Measurements from ENCODE around the gene IL3RA.
"Not testable (repeated sequence)": the region's sequence is repeated elsewhere in the genome, so short reads cannot be mapped to it uniquely, and the experiment has no call there.

Gene IL3RA

DNA sequence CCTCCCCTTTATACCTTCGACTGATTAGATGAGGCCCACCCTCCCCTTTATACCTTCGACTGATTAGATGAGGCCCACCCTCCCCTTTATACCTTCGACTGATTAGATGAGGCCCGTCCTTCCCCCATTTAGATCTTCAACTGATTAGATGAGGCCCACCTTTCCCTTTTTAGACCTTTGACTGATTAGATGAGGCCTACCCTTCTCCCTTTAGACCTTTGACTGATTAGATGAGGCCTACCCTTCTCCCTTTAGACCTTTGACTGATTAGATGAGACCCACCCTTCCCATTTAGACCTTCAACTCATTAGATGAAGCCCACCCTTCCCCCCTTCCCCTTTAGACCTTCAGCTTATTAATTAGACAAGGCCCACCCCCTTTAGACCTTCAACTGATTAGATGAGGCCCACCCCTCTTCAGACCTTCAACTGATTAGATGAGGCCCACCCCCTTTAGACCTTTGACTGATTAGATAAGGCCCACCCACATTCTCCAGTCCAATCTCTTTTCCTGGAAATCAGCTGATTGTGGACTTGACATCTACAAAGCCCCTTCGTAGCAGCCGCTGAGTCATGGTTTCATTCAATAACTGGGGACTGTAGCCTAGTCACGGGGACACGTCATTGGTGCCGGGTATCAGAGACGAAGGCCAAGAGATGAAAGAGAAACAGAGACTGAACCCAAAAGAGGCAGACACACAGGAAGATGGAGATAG, 28.8 kb upstream of the IL3RA start:
- H3F3A ChIP-seq (ENCODE audit: insufficient read depth, low read length): no peaks in the 10 kb centered on the region
- no peaks in the 10 kb centered on the region for H3K9me3 ChIP-seq (ENCODE audit: low read length)
- no peaks in the 10 kb centered on the region; the same call in 1 of the 2 replicates for H3K27me3 ChIP-seq (ENCODE audit: insufficient read depth, low read length)
- H3K4me3 ChIP-seq (ENCODE audit: low read depth, low read length, poor library complexity, severe bottlenecking): no peak overlapping the region
- no peak overlapping the region for H3K9ac ChIP-seq (ENCODE audit: low read length)
- H3K4me1 ChIP-seq (ENCODE audit: insufficient read depth, low read length, severe bottlenecking): no peaks in the 10 kb centered on the region
- no peak for TF ChIP-seq EZH2 (IDR thresholded peaks at IDR 0.05; ENCODE audit: borderline replicate concordance, low read length)
- TF ChIP-seq, protein P1, sequence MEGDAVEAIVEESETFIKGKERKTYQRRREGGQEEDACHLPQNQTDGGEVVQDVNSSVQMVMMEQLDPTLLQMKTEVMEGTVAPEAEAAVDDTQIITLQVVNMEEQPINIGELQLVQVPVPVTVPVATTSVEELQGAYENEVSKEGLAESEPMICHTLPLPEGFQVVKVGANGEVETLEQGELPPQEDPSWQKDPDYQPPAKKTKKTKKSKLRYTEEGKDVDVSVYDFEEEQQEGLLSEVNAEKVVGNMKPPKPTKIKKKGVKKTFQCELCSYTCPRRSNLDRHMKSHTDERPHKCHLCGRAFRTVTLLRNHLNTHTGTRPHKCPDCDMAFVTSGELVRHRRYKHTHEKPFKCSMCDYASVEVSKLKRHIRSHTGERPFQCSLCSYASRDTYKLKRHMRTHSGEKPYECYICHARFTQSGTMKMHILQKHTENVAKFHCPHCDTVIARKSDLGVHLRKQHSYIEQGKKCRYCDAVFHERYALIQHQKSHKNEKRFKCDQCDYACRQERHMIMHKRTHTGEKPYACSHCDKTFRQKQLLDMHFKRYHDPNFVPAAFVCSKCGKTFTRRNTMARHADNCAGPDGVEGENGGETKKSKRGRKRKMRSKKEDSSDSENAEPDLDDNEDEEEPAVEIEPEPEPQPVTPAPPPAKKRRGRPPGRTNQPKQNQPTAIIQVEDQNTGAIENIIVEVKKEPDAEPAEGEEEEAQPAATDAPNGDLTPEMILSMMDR (IDR thresholded peaks at IDR 0.05; ENCODE audit: low read length): no peak
- no peaks in the 10 kb centered on the region for H4K20me1 ChIP-seq (ENCODE audit: insufficient read depth, low read length)
- H2AFZ ChIP-seq (ENCODE audit: low read length): no peak overlapping the region
- H3K36me3 ChIP-seq (ENCODE audit: insufficient read depth, low read length): no peaks in the 10 kb centered on the region
- no peak overlapping the region for H3K27ac ChIP-seq (ENCODE audit: low read depth, low read length, poor library complexity, severe bottlenecking)
- no peak overlapping the region for H3K4me2 ChIP-seq (ENCODE audit: low read length)
- no peaks in the 10 kb centered on the region for H3K9me2 ChIP-seq (ENCODE audit: low read depth, low read length)
- H3K79me2 ChIP-seq (ENCODE audit: insufficient read depth, low read length): no peaks in the 10 kb centered on the region

DNA sequence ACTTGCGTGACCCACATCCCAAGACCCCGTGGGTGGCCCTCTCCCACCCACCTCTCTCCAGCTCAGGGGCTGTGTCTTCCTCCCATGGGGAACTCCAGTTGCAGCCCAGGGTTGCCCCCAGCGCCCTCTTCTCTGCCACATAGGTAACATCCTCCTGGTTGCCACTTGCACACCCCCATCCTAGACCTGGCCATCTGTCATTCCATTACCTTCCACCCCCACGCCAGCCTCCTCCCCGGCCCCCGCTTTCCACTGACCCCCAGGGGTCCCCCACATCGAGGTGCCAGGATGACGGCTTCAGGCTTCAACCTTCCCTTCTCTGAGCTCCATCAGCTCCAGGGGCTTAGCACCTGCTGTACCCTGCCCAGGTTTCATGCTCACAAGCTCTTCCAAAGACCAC, 28.1 kb upstream of the IL3RA start:
- Histone ChIP-seq H4K20me1 (ENCODE audit: insufficient read depth, low read length) (no peaks in the 10 kb centered on the region), H2AFZ (ENCODE audit: low read length) (no peak overlapping the region), H3K4me1 (ENCODE audit: insufficient read depth, low read length, severe bottlenecking) (no peaks in the 10 kb centered on the region), H3K9me2 (ENCODE audit: low read depth, low read length) (no peaks in the 10 kb centered on the region), H3F3A (ENCODE audit: insufficient read depth, low read length) (no peaks in the 10 kb centered on the region), H3K9ac (ENCODE audit: low read length) (no peak overlapping the region), H3K27ac (ENCODE audit: low read depth, low read length, poor library complexity, severe bottlenecking) (no peak overlapping the region), H3K36me3 (ENCODE audit: insufficient read depth, low read length) (no peaks in the 10 kb centered on the region), H3K4me2 (ENCODE audit: low read length) (no peak overlapping the region), H3K79me2 (ENCODE audit: insufficient read depth, low read length) (no peaks in the 10 kb centered on the region), H3K9me3 (ENCODE audit: low read length) (no peaks in the 10 kb centered on the region), H3K27me3 (ENCODE audit: insufficient read depth, low read length) (no peaks in the 10 kb centered on the region; the same call in 1 of the 2 replicates), H3K4me3 (ENCODE audit: low read depth, low read length, poor library complexity, severe bottlenecking) (no peak overlapping the region)
- TF ChIP-seq, protein P1 (IDR thresholded peaks at IDR 0.05; ENCODE audit: low read length): no peak
- TF ChIP-seq EZH2 (IDR thresholded peaks at IDR 0.05; ENCODE audit: borderline replicate concordance, low read length): no peak

DNA sequence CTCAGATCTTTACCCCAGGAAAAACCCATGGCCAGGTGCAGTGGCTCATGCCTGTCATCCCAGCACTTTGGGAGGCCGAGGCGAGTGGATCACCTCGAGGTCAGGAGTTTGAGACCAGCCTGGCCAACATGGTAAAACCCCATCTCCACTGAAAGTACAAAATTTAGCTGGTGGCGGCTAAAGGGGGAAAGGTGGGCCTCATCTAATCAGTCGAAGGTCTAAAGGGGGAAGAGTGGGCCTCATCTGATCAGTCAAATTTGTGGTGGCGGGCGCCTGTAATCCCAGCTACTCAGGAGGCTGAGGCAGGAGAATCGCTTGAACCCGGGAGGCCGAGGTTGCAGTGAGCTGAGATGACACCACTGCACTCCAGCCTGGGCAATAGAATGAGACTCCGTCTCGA, 27.7 kb upstream of the IL3RA start:
- H3K27me3 ChIP-seq (ENCODE audit: insufficient read depth, low read length); H3K9me3 ChIP-seq (ENCODE audit: low read length); H3K9me2 ChIP-seq (ENCODE audit: low read depth, low read length); H3K79me2 ChIP-seq (ENCODE audit: insufficient read depth, low read length); H4K20me1 ChIP-seq (ENCODE audit: insufficient read depth, low read length); H3K4me1 ChIP-seq (ENCODE audit: insufficient read depth, low read length, severe bottlenecking); H3K27ac ChIP-seq (ENCODE audit: low read depth, low read length, poor library complexity, severe bottlenecking); H3K4me3 ChIP-seq (ENCODE audit: low read depth, low read length, poor library complexity, severe bottlenecking); H3K4me2 ChIP-seq (ENCODE audit: low read length); H3K9ac ChIP-seq (ENCODE audit: low read length); H3F3A ChIP-seq (ENCODE audit: insufficient read depth, low read length); H3K36me3 ChIP-seq (ENCODE audit: insufficient read depth, low read length); H2AFZ ChIP-seq (ENCODE audit: low read length): not testable (repeated sequence)

DNA sequence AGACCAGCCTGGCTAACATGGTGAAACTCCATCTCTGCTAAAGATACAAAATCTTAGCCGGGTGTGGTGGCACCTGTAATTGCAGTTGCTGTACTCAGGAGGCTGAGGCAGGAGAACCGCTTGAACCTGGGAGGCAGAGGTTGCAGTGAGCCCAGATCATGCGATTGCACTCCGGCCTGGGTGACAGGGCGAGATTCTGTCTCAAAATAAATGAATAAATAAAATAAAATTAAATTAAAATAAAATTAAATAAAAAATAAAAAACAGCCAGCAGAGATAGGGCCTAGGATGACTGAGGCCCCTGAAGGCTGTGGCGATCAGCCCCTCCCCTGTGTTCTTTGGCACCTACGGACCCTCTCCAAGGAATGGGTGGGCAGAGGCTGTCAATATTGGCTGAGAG, 22.8 kb upstream of the IL3RA start:
- H3F3A ChIP-seq (ENCODE audit: insufficient read depth, low read length): no peaks in the 10 kb centered on the region
- no peaks in the 10 kb centered on the region for H3K79me2 ChIP-seq (ENCODE audit: insufficient read depth, low read length)
- H3K36me3 ChIP-seq (ENCODE audit: insufficient read depth, low read length): no peaks in the 10 kb centered on the region
- no peak overlapping the region for H3K4me2 ChIP-seq (ENCODE audit: low read length)
- no peaks in the 10 kb centered on the region for H3K9me2 ChIP-seq (ENCODE audit: low read depth, low read length)
- H2AFZ ChIP-seq (ENCODE audit: low read length): no peak overlapping the region
- TF ChIP-seq, protein P1 (IDR thresholded peaks at IDR 0.05; ENCODE audit: low read length): no peak
- no peak for TF ChIP-seq EZH2 (IDR thresholded peaks at IDR 0.05; ENCODE audit: borderline replicate concordance, low read length)
- no peaks in the 10 kb centered on the region for H3K9me3 ChIP-seq (ENCODE audit: low read length)
- no peaks in the 10 kb centered on the region for H3K27me3 ChIP-seq (ENCODE audit: insufficient read depth, low read length)
- H3K9ac ChIP-seq (ENCODE audit: low read length): no peak overlapping the region
- H3K4me1 ChIP-seq (ENCODE audit: insufficient read depth, low read length, severe bottlenecking): no peaks in the 10 kb centered on the region
- H3K4me3 ChIP-seq (ENCODE audit: low read depth, low read length, poor library complexity, severe bottlenecking): no peak overlapping the region
- H4K20me1 ChIP-seq (ENCODE audit: insufficient read depth, low read length): no peaks in the 10 kb centered on the region
- no peak overlapping the region for H3K27ac ChIP-seq (ENCODE audit: low read depth, low read length, poor library complexity, severe bottlenecking)
